GM19099 (cell line): ENCODE data around the gene GPR17.

Experiments
- POLR2A ChIP-seq: IDR thresholded peaks from 3 replicates; pipeline ENCODE4 v1.6.1; 2011; ENCODE audit warnings: low read depth; ENCODE audit not compliant: insufficient read length; ENCODE audit errors: extremely low read depth

GPR17 gene

DNA sequence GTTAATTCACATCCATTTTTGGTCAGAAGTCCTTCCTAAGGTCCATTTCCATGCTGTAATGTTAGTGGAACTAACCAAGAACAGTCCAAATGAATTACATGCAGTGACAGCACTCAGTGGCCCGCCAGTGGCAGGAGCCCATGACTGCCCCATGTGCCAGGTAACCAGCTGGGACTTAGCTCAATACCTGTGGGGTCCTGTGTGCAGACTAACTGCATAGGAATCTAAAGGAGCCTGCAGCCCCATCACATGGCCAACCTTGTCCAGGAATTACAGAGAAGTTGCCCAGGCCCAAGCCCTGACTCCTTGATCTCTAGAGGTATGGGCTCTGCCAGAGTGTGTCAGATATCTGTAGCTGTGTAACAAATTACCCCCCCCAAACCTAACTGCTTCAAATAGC lies 35.4 kb upstream of the GPR17 start:
- TF ChIP-seq POLR2A, result no peak

GRCh38 chr2:127611076-127611925 lies 34.7 kb upstream of the GPR17 start:
- TF ChIP-seq POLR2A, result no peak

DNA sequence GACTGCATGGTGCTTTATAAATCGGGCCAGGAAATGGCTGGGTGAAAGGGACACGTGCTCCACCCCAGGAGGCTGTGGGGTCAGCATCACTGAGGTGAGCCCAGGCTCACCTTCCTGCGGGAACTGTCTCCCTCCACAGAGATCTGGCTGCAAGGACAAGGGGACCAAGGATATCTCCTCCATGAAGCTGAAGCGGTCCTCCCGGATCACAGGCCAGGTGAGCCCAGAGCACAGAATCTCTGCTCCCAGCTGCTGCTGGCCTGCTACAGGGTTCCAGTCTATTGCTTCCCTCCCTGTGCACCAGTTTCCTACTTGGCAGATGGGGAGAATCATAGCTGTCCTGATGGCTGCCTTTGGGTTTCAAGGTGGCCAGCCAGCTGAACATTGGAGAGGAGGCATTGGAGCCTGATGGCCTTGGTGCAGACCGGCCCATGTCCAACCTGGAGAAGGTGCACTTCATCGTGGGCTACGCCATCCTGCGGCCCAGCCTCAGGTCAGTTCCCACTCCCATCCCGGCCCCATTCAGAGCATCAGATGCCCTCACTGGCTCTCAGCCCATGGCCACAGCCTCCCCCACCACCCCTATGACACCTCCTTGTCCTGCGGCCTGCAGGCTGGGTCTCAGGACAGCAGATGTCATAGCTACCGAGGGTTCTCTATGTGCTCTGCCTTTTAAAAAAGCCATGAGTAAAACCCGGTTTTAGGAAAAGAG lies 33.7 kb upstream of the GPR17 start:
- TF ChIP-seq POLR2A, result no peak

GRCh38 chr2:127614246-127614645 lies 31.7 kb upstream of the GPR17 start:
- no peak for TF ChIP-seq POLR2A

DNA sequence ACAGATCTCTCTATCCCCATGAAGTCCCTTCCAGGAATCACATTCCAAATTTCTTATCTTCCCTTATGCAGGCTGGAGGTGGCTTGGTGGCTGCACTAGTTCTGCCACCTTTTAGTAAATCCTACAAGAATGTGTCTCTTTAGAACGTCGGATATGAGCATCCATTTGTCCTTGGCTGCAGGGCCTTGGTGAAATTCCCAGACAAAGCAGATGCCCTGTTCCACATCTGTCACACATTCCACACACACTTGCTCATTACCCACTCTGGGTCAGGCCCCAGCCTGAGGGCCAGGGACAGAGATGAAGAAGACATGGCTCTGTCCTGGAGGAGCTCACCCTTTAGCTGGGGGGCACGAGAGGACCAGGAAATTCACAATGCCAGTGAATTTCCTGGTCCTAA lies 31.2 kb upstream of the GPR17 start:
- no peak for TF ChIP-seq POLR2A

DNA sequence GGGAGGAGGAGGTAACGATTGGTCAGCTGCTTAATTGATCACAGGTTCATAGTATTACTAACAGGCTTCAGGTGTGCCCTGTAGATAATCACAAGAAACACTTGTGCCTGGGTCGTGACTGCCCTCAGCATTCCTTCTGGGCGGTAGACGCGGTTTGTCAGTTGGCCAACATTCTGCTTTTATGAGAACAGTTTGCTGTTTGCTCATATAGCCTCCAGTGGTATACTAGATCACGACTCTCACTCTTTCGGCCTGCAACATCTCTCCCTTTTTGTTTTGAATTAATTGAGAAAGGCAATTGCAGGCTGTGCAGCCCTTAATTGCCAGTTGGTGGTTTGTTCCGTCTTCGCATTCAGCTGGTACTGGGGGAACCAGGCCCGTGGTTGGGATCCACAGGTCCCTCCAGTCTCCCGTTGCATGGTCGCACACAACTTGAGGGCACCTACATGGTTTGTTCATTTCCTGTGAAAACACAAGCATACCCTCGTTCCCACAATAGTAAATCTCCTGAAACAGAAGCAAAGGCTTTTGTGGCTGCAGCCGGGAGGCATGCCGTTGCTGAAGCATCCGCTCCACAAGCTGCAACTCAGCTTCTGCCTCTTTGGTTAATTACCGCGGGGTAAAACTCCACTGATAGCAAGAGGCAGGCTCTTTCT lies 30.3 kb upstream of the GPR17 start:
- TF ChIP-seq POLR2A, result no peak

DNA sequence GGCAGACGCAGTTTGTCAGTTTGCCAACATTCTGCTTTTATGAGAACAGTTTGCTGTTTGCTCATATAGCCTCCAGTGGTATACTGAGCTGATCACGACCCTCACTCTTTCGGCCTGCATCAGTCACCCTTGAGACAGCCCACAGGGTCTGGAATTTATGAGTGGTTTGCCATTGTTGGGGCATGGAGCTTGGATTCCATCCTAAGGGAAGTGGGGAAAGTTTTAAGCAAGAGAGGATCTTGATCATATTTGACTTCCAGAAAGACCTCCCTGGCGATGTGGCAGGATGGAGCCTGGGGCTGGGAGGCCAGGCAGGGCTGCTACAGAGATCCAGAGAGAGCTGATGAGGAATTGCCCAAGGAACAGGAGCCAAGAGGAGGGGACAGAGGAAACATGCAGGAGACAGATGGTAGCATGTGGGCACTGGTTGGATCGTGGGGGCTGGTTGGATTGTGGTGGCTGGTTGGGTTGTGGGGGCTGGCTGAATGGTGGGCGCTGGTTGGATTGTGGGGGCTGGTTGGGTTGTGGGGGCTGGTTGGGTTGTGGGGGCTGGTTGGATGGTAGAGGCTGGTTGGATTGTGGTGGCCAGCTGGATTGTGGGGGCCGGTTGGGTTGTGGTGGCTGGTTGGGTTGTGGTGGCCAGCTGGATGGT lies 27.3 kb upstream of the GPR17 start:
- TF ChIP-seq POLR2A, result no peak

GRCh38 chr2:127619203-127619590 lies 26.8 kb upstream of the GPR17 start:
- TF ChIP-seq POLR2A, result no peak

GRCh38 chr2:127619877-127620705 lies 25.9 kb upstream of the GPR17 start:
- TF ChIP-seq POLR2A, result no peak

DNA sequence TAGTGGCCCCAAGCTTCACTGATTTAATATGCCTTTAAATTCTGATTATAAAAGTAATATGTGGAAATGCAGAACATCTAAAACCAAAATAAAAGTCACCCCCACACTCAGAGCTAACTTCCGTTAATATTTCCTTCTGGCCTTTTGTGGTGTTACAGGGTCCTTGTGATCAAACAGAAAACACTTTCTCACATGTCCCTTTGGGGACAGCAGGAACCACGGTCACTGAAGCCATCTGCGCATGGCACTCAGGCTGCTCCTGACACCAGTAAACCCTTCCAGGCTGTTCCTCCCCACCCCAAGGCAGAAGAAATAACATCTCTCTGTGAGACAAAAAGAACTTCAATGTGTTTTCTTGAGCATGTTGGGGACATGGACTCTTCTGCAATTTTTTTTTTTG lies 25.1 kb upstream of the GPR17 start:
- TF ChIP-seq POLR2A, result no peak

GRCh38 chr2:127621981-127622431 lies 23.9 kb upstream of the GPR17 start:
- no peak for TF ChIP-seq POLR2A

GRCh38 chr2:127622561-127623387 lies 23.2 kb upstream of the GPR17 start:
- TF ChIP-seq POLR2A, result no peak
